GM12891 (cell line): ENCODE results near the gene PACSIN1.

Source experiments
- DNase-seq: peaks from one replicate; pipeline ENCODE4 v3.0.0; 2011; ENCODE audit warnings: low spot score; ENCODE audit not compliant: insufficient read length
- FAIRE-seq: peaks from 2 replicates; lab custom pipeline; 2011; peaks lifted over from hg19 to GRCh38; lab: Jason Lieb, UNC
- PAX5 ChIP-seq: IDR thresholded peaks from 2 replicates; pipeline ENCODE4 v1.6.1; 2011; ENCODE audit warnings: low read length, moderate library complexity, mild to moderate bottlenecking; ENCODE audit not compliant: insufficient read depth, severe bottlenecking
- POLR2A ChIP-seq: IDR thresholded peaks from 2 replicates; pipeline ENCODE4 v1.6.1; 2011; ENCODE audit warnings: low read depth, low read length, control low read depth
- POLR2AphosphoS5 ChIP-seq: IDR thresholded peaks from 2 replicates; pipeline ENCODE4 v1.6.1; 2011; ENCODE audit warnings: low read depth, low read length, control low read depth
- POU2F2 ChIP-seq: IDR thresholded peaks from 2 replicates; pipeline ENCODE4 v1.6.1; 2011; ENCODE audit warnings: low read depth, mild to moderate bottlenecking, control low read depth, low read length, moderate library complexity
- SPI1 ChIP-seq: IDR thresholded peaks from 2 replicates; pipeline ENCODE4 v1.6.1; 2011; ENCODE audit warnings: low read depth, low read length, control low read depth
- TAF1 ChIP-seq: IDR thresholded peaks from 2 replicates; pipeline ENCODE4 v1.6.1; 2011; ENCODE audit warnings: low read depth, low read length, control low read depth

Gene PACSIN1

GRCh38 chr6:34532230-34532629, 66.4 kb downstream of the PACSIN1 start:
- DNase-seq, result no peak
- FAIRE-seq, result no peak

GRCh38 chr6:34534146-34534545, 68.3 kb downstream of the PACSIN1 start:
- DNase-seq (no peak), FAIRE-seq (no peak)
- TF ChIP-seq POLR2A (no peak), POLR2AphosphoS5 (no peak)

More at GRCh38 chr6:34532230-34532629, 66.4 kb downstream of the PACSIN1 start:
- TF ChIP-seq POU2F2, result no peak
- no peak for TF ChIP-seq POLR2A
- TF ChIP-seq PAX5, result no peak
- TF ChIP-seq SPI1, result no peak
- TF ChIP-seq TAF1, result no peak
- TF ChIP-seq POLR2AphosphoS5, result no peak

DNA sequence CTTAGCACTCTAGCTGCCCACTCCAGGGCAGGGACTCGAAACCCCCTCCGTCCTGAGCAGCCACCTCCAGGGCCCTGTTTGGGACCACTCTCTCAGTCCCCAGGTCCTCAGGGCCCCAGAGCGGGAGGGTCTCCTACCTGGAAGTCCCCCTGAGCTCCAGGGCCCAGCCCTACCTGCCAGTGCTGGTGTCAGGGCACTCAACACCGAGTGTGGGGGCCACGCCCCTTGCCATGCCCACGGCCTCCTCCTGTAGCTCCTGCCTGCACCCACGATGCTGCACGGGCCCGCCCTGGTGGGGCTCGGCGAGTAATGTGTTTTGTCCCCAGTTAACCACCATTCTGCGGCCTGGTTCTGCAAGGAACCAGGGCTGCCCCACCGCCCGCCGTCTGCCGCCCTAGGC, 68.8 kb downstream of the PACSIN1 start:
- FAIRE-seq (no peak), DNase-seq (no peak)
- TF ChIP-seq POLR2A (no peak), POU2F2 (no peak), SPI1 (no peak), POLR2AphosphoS5 (no peak), PAX5 (no peak), TAF1 (no peak)

DNA sequence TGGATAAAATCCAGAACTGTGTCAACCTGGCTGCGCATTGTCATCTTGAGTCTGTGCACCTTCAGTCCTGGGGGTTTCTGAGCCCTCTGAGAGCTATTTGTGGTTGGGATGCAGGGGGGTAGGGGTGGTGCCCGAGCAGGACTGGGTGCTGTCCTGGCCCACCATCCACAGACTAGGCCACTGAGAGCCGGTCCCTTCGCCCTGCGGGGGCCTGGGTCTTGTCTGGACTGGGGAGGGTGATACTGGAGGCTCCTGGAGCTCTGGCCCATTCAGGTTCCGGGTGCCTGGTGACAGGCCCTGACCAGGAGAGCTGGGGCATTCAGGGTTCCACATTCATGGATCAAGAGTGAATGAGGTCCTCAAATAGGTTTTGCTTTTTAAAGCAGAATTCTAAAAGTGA, 69.3 kb downstream of the PACSIN1 start:
- DNase-seq (no peak), FAIRE-seq (no peak)
- TF ChIP-seq POU2F2 (no peak), POLR2A (no peak), POLR2AphosphoS5 (no peak), TAF1 (no peak), SPI1 (no peak), PAX5 (no peak)

DNA sequence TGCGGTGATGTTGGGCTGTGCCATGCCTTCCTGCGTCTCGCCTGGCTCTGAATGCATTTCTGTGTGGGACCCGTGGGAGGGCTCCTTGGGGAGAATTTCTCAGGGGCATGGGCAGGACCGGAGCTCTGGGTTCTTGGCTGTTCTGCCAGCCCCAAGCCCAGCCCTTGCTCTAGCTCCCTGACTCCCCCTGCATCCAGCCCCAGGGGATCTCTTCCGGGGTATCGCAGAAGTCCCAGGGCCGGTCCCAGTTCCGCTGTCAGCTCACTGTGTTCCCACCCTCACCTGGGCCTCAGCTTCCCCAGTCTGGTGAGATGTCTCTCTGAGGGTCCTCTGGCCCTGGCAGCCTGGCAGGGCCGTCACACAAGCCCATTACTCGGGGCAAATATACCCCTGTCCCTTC, 69.8 kb downstream of the PACSIN1 start:
- DNase-seq (no peak), FAIRE-seq (no peak)

GRCh38 chr6:34536251-34536958, 70.5 kb downstream of the PACSIN1 start:
- FAIRE-seq, result no peak
- TF ChIP-seq TAF1, result no peak
- no peak for DNase-seq

More for the DNA sequence above, 69.8 kb downstream of the PACSIN1 start:
- no peak for TF ChIP-seq SPI1
- TF ChIP-seq POU2F2, result no peak
- no peak for TF ChIP-seq POLR2A
- TF ChIP-seq PAX5, result no peak
- no peak for TF ChIP-seq POLR2AphosphoS5
- no peak for TF ChIP-seq TAF1

GRCh38 chr6:34536959-34537848, 71.3 kb downstream of the PACSIN1 start:
- FAIRE-seq, result no peak
- DNase-seq, result no peak
- TF ChIP-seq PAX5 (no peak), POU2F2 (no peak), POLR2AphosphoS5 (no peak), TAF1 (no peak), SPI1 (no peak), POLR2A (no peak)

- DNase-seq, result no peak
- TF ChIP-seq PAX5 (no peak), TAF1 (no peak), SPI1 (no peak), POLR2A (no peak), POLR2AphosphoS5 (no peak), POU2F2 (no peak)
- no peak for FAIRE-seq
Measured at GRCh38 chr6:34537922-34538550, 72.2 kb downstream of the PACSIN1 start.

- TF ChIP-seq POU2F2 (no peak), TAF1 (no peak), PAX5 (no peak), SPI1 (no peak), POLR2A (no peak), POLR2AphosphoS5 (no peak)
- DNase-seq, result no peak
- FAIRE-seq, result no peak
Measured at GRCh38 chr6:34538581-34538980, 72.7 kb downstream of the PACSIN1 start.

DNA sequence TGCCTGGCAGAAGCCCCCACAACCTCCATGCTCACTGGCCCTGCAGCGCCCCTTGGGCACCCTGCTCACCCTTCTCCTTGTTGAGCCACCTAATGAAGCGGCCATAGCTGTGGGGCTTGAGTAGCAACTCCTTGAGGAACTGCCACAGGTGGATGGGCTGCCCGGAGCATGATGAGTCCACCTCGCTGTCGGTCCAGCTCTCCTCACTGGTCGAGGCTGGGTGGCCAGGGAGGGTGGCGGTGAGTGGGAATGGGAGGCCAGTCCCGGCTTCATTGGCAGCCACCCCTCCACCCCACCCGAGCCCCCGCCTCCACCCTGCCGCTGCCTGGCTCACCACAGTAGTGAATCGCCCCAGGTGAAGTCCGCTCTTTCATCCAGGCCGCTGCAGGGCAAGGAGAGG, 73.3 kb downstream of the PACSIN1 start:
- no peak for DNase-seq
- TF ChIP-seq POLR2AphosphoS5 (no peak), PAX5 (no peak), SPI1 (no peak), POLR2A (no peak), POU2F2 (no peak), TAF1 (no peak)
- FAIRE-seq, result no peak
